ENCODE measurements around the gene HSF2. TPM values are rescaled to one million over a fixed set of nuclear protein-coding genes. Genes with fewer than 3 reads are reported as not detected.

Gene HSF2
- total and polyA plus RNA-seq, 2 donors from 2014 or later: 7.8 to 9.5 TPM

DNA sequence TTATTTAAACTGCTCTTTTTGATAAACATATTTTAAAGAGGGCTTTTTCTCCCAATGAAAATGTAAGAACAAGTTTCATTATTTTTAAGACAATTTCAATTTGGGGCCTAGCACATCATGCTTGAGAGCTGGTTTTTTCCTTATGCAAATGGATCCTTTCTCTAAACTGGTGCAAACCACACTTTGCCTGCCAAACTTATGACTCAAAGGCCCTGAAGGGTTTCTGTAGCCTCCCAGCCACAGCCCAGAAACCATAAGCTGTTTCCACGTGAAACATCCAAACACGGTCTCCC, 451 bp upstream of the HSF2 start:
- no peaks in the 10 kb centered on the region for H3K27me3 ChIP-seq (ENCODE audit: control insufficient read depth, insufficient read depth, low read length)
- H3K27ac ChIP-seq (ENCODE audit: low read depth in 2 of 2, low read length in 2 of 2): peak overlapping the region in 1 of 2 donors; percentile 24
- peak overlapping the region in 1 of 3 donors; percentile 6 for H3K9ac ChIP-seq (ENCODE audit: low read length in 3 of 3)
- H3K4me1 ChIP-seq (ENCODE audit: control insufficient read depth in 2 of 3, insufficient read depth in 2 of 3, low read depth in 1 of 3, low read length in 3 of 3): peaks cover 2 to 13% (median 8%) of the 10 kb centered on the region in 3 donors
- peak overlapping the region; percentile 45 to 70 (median 54) for H3K4me3 ChIP-seq (ENCODE audit: low read length in 3 of 3)
- intact Hi-C loops (cut with DNase I): no loop called here
- peak; percentile 3 for FAIRE-seq
- no peaks in the 10 kb centered on the region for H3K36me3 ChIP-seq (ENCODE audit: control insufficient read depth in 2 of 3, insufficient read depth in 3 of 3, low read length in 3 of 3)
- H3K9me3 ChIP-seq (ENCODE audit: control insufficient read depth in 2 of 3, insufficient read depth in 1 of 3, low read length in 3 of 3): no peaks in the 10 kb centered on the region
- DNase-seq: no peak
- TF ChIP-seq, protein P1, sequence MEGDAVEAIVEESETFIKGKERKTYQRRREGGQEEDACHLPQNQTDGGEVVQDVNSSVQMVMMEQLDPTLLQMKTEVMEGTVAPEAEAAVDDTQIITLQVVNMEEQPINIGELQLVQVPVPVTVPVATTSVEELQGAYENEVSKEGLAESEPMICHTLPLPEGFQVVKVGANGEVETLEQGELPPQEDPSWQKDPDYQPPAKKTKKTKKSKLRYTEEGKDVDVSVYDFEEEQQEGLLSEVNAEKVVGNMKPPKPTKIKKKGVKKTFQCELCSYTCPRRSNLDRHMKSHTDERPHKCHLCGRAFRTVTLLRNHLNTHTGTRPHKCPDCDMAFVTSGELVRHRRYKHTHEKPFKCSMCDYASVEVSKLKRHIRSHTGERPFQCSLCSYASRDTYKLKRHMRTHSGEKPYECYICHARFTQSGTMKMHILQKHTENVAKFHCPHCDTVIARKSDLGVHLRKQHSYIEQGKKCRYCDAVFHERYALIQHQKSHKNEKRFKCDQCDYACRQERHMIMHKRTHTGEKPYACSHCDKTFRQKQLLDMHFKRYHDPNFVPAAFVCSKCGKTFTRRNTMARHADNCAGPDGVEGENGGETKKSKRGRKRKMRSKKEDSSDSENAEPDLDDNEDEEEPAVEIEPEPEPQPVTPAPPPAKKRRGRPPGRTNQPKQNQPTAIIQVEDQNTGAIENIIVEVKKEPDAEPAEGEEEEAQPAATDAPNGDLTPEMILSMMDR (IDR thresholded peaks at IDR 0.05; ENCODE audit: borderline replicate concordance, extremely low read depth, insufficient read depth): no peak

DNA sequence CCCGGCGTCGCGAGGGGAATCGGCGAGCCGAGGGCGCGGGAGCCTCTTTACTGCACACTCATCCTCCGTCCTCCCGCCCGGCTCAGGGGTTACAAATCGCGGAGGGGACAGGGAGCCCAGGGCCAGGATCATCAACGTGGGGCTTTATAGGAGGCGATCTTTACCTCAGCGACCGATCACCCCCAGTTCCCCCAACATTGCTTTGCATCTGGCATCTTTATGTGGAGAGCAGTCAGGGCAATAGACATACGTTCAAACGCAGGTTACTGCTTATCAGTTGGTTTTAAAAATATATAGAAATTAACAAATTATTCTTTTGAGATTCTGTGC, 634 bp downstream of the HSF2 start:
- Histone ChIP-seq H3K27ac (ENCODE audit: low read depth in 2 of 2, low read length in 2 of 2) (peak overlapping the region; percentile 62 to 79), H3K4me1 (ENCODE audit: control insufficient read depth in 2 of 3, insufficient read depth in 2 of 3, low read depth in 1 of 3, low read length in 3 of 3) (peaks cover 2 to 13% (median 8%) of the 10 kb centered on the region in 3 donors), H3K4me3 (ENCODE audit: low read length in 3 of 3) (peak overlapping the region; percentile 67 to 96 (median 90)), H3K9me3 (ENCODE audit: control insufficient read depth in 2 of 3, insufficient read depth in 1 of 3, low read length in 3 of 3) (no peaks in the 10 kb centered on the region), H3K27me3 (ENCODE audit: control insufficient read depth, insufficient read depth, low read length) (no peaks in the 10 kb centered on the region), H3K36me3 (ENCODE audit: control insufficient read depth in 2 of 3, insufficient read depth in 3 of 3, low read length in 3 of 3) (no peaks in the 10 kb centered on the region), H3K9ac (ENCODE audit: low read length in 3 of 3) (peak overlapping the region; percentile 52 to 87 (median 74))
- TF ChIP-seq, protein P1 (IDR thresholded peaks at IDR 0.05; ENCODE audit: borderline replicate concordance, extremely low read depth, insufficient read depth): no peak
- FAIRE-seq: no peak
- peak in 1 of 5 donors; percentile 40 for DNase-seq
- intact Hi-C loops (cut with DNase I): no loop called here

DNA sequence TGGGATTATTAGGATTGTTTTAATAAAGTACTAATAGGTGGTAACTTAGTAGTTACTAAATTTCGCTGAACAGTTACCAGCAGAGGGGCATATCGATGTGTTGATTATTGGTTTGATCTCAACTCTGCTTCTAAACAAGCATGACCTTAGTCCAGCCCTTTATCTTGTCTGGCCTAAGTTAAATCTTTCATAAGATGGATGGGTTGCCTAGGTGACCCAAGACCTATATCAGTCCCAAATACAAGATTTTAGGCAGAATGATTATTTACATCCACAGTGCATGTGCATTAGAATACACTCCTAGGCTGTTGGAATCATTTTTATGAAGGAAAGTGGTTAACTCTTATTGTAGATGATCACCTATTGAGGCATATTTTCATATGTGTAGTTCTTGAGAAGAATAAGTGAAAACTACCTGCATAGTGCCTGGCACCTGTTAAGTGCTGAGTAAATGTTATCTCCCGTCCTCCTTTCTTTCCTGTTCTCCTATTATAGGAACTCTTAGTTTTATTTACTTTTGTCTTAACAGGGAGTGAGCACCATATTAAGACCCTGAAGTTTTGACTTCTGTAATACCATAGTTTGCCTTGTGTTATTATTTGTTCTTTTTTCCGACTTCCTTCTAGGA, 1.1 kb downstream of the HSF2 start:
- H3K9ac ChIP-seq (ENCODE audit: low read length in 3 of 3): peak overlapping the region in 2 of 3 donors; percentile 52 to 87
- intact Hi-C loops (cut with DNase I): no loop called here
- H3K4me3 ChIP-seq (ENCODE audit: low read length in 3 of 3): peak overlapping the region; percentile 67 to 96 (median 90)
- peaks cover 2 to 13% (median 8%) of the 10 kb centered on the region in 3 donors for H3K4me1 ChIP-seq (ENCODE audit: control insufficient read depth in 2 of 3, insufficient read depth in 2 of 3, low read depth in 1 of 3, low read length in 3 of 3)
- DNase-seq (no peak), FAIRE-seq (no peak)
- no peak overlapping the region for H3K27ac ChIP-seq (ENCODE audit: low read depth in 2 of 2, low read length in 2 of 2)
- TF ChIP-seq, protein P1 (IDR thresholded peaks at IDR 0.05; ENCODE audit: borderline replicate concordance, extremely low read depth, insufficient read depth): no peak
- H3K9me3 ChIP-seq (ENCODE audit: control insufficient read depth in 2 of 3, insufficient read depth in 1 of 3, low read length in 3 of 3): no peaks in the 10 kb centered on the region
- peaks cover 0 to 2% (median 0%) of the 10 kb centered on the region in 3 donors for H3K36me3 ChIP-seq (ENCODE audit: control insufficient read depth in 2 of 3, insufficient read depth in 3 of 3, low read length in 3 of 3)
- no peaks in the 10 kb centered on the region for H3K27me3 ChIP-seq (ENCODE audit: control insufficient read depth, insufficient read depth, low read length)

DNA sequence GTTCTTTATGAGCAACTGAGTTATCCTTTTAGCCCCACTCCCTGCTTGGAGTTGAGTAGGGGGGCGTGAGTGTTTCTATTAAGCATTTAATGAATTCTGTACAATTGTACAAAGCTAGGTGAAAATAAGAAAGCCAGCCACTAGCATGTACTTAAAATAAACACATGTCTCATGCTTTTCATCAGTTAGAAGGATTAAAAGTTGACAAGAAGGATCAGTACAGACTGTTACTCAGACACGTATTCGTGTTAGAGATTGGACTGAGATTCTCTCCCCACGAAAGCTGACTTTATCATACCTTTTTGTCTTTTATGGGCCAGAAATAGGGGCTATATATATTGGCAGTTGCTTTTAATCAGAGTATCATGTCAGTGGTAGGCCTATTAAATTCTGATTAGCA, 1.7 kb downstream of the HSF2 start:
- Histone ChIP-seq H3K4me1 (ENCODE audit: control insufficient read depth in 2 of 3, insufficient read depth in 2 of 3, low read depth in 1 of 3, low read length in 3 of 3) (peaks cover 2 to 13% (median 8%) of the 10 kb centered on the region in 3 donors), H3K27ac (ENCODE audit: low read depth in 2 of 2, low read length in 2 of 2) (no peak overlapping the region), H3K9me3 (ENCODE audit: control insufficient read depth in 2 of 3, insufficient read depth in 1 of 3, low read length in 3 of 3) (no peaks in the 10 kb centered on the region), H3K4me3 (ENCODE audit: low read length in 3 of 3) (peak overlapping the region in 1 of 3 donors; percentile 96), H3K27me3 (ENCODE audit: control insufficient read depth, insufficient read depth, low read length) (no peaks in the 10 kb centered on the region), H3K9ac (ENCODE audit: low read length in 3 of 3) (no peak overlapping the region), H3K36me3 (ENCODE audit: control insufficient read depth in 2 of 3, insufficient read depth in 3 of 3, low read length in 3 of 3) (peaks cover 0 to 2% (median 0%) of the 10 kb centered on the region in 3 donors)
- TF ChIP-seq, protein P1 (IDR thresholded peaks at IDR 0.05; ENCODE audit: borderline replicate concordance, extremely low read depth, insufficient read depth): no peak
- intact Hi-C loops (cut with DNase I): no loop called here
- DNase-seq (no peak), FAIRE-seq (no peak)

All from kidney (tissue), 14 donors.